Thyroid gland (tissue), 4 donors: ENCODE data around the gene RAET1E.

Experiments used
- CTCF ChIP-seq, 6 experiments: fragments of 200-600 bp in 3 of 6; fragments of 450-650 bp in 3 of 6; sonication (generic) in 3 of 6; IDR thresholded peaks; one replicate each; pipeline ENCODE4 v1.5.1; 2016 to 2019; ENCODE audit warnings: antibody characterized with exemption in 6 of 6, mild to moderate bottlenecking in 2 of 6, inconsistent platforms in 1 of 6, moderate library complexity in 1 of 6
- POLR2A ChIP-seq, 2 donors: fragments of 450-650 bp; IDR thresholded peaks; one replicate each; pipeline ENCODE4 v1.6.1; 2017; ENCODE audit warnings: antibody characterized with exemption in 2 of 2, mild to moderate bottlenecking in 2 of 2, moderate library complexity in 1 of 2

DNA sequence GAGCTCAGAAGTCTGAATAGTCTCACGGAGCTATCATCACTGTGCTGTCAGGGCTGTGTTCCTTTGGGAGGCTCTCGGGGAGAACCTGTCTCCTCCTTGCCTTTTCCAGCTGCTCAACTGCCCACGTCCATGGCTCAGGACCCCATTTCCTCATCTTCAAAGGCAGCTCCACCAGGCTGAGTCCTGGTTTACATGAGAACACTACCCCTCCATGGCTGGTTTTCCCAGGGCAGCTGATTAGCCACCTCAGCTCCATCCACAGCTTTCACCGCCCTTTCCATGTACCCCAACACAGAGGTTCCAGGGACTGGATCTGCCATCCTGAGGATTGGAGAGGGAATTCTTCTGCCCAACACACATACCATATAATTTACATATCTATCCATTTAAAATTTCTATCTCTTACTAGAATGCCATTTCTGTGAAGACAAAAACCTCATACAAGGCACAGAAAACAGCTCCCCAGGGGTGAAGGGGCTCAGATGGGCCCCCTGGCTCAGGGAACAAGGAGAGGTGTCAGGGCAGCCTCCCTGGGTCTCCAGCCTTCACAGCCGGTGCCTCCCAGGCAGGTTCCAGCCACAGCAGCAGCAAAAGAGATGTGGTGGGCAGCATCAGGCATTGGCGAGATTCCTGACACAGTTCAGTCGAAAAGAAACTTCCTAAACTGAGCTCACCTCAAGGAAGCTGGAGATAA lies 2.2 kb upstream of the RAET1E start:
- no peak for TF ChIP-seq CTCF (IDR thresholded peaks at IDR 0.05)
- no peak for TF ChIP-seq POLR2A (IDR thresholded peaks at IDR 0.05)
